ENCODE data around the gene NNMT. TPM values are rescaled to one million over a fixed set of nuclear protein-coding genes. Genes with fewer than 3 reads are reported as not detected.

The NNMT gene
- total and polyA plus RNA-seq, 2 donors (not counting 3 experiments of a cell fraction or from before 2014, with no cell fraction given) = 330 to 454 TPM

GRCh38 chr11:114275280-114275679, 20.9 kb upstream of the NNMT start:
- CTCF ChIA-PET = no interaction called here
- BruUV-seq (replicated peaks) = no TSS peak
- H4K20me1 ChIP-seq (replicated peaks; ENCODE audit: control insufficient read depth, extremely low read depth, insufficient read depth, low read length) = no peaks in the 10 kb centered on the region
- H3K9ac ChIP-seq (replicated peaks; ENCODE audit: extremely low read depth, insufficient read depth, low read length) = no peak overlapping the region
- TF ChIP-seq GATA2 (IDR thresholded peaks at IDR 0.05; ENCODE audit: insufficient read depth, insufficient read length, low read depth, low read length) (no peak), MYC (IDR thresholded peaks at IDR 0.05; ENCODE audit: low read depth, low read length) (no peak), EZH2 (IDR thresholded peaks at IDR 0.05; ENCODE audit: borderline replicate concordance, low read depth, low read length, severe bottlenecking) (no peak), POLR2AphosphoS5 (IDR thresholded peaks at IDR 0.05; ENCODE audit: insufficient read depth, low read depth, low read length) (no peak), FOS (IDR thresholded peaks at IDR 0.05; ENCODE audit: borderline replicate concordance, insufficient read depth, low read length) (no peak), CTCF (IDR thresholded peaks at IDR 0.05; ENCODE audit: extremely low read depth in 1 of 2, insufficient read depth in 1 of 2, low read depth in 1 of 2, low read length in 2 of 2) (no peak), JUN (IDR thresholded peaks at IDR 0.05; ENCODE audit: borderline replicate concordance, insufficient read depth, insufficient read length, low read depth) (no peak), POLR2A (IDR thresholded peaks at IDR 0.05; ENCODE audit: low read depth, low read length) (no peak)
- TF ChIP-seq, protein P1, sequence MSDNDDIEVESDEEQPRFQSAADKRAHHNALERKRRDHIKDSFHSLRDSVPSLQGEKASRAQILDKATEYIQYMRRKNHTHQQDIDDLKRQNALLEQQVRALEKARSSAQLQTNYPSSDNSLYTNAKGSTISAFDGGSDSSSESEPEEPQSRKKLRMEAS (IDR thresholded peaks at IDR 0.05; ENCODE audit: insufficient read depth, insufficient read length) = no peak
- H3K27me3 ChIP-seq (ENCODE audit: control insufficient read depth in 2 of 2, insufficient read depth in 2 of 2, low read length in 2 of 2) = peaks cover 19 to 36% of the 10 kb centered on the region in 2 experiments
- DNase-seq (ENCODE audit: low read depth, low spot score) = no peak
- POLR2A ChIA-PET = no interaction called here
- H3K36me3 ChIP-seq (ENCODE audit: control insufficient read depth in 2 of 2, extremely low read depth in 1 of 2, insufficient read depth in 2 of 2, low read length in 2 of 2) = no peaks in the 10 kb centered on the region
- no peak overlapping the region for H2AFZ ChIP-seq (ENCODE audit: low read depth, low read length)
- no peaks in the 10 kb centered on the region for H3K9me3 ChIP-seq (replicated peaks; ENCODE audit: control insufficient read depth, insufficient read depth, low read length)
- intact Hi-C loops (cut with micrococcal nuclease) (no loop called here), dilution Hi-C loops (cut with MboI; ENCODE audit: extremely low pct_ligation_motif_present, low sequenced_read_pairs) (no loop called here)
- H3K4me1 ChIP-seq (ENCODE audit: control insufficient read depth, extremely low read depth, insufficient read depth, low read length) = peaks cover 4% of the 10 kb centered on the region
- no peak overlapping the region for H3K27ac ChIP-seq (ENCODE audit: insufficient read depth, low read depth, low read length)
- H3K4me3 ChIP-seq (replicated peaks in 1 of 3; ENCODE audit: insufficient read depth in 1 of 3, low read depth in 1 of 3, low read length in 3 of 3) = no peak overlapping the region
- H3K9me1 ChIP-seq (replicated peaks; ENCODE audit: control insufficient read depth, extremely low read depth, insufficient read depth, low read length) = no peaks in the 10 kb centered on the region
- no peaks in the 10 kb centered on the region for H3K79me2 ChIP-seq (ENCODE audit: control insufficient read depth, insufficient read depth, low read length)
- FAIRE-seq = no peak
- no peak overlapping the region for H3K4me2 ChIP-seq (ENCODE audit: insufficient read depth, low read length)

Data from endothelial cell of umbilical vein (primary cell).